OCI-LY3 (cell line): ENCODE results near the gene GBP5.

Experiments
- CTCF ChIP-seq: fragments of 200-600, 300-600 bp; sonication (generic); IDR thresholded peaks from 2 replicates; pipeline ENCODE4 v1.5.1; 2014; ENCODE audit warnings: antibody characterized with exemption, low read length, low read depth
- EZH2phosphoT487 ChIP-seq: fragments of 200-600 bp; shearing (Covaris generic); IDR thresholded peaks from 2 replicates; pipeline ENCODE4 v1.6.1; 2018; ENCODE audit warnings: antibody characterized with exemption, mixed run types, low read depth

- no peak for TF ChIP-seq CTCF
- no peak for TF ChIP-seq EZH2phosphoT487
Measured at GRCh38 chr1:89291276-89291675, 18.6 kb upstream of the GBP5 start.
